ENCODE measurements around the gene ATP2A3. TPM values are rescaled to one million over a fixed set of nuclear protein-coding genes. Genes with fewer than 3 reads are reported as not detected.

The ATP2A3 gene
- total RNA-seq, 4 donors from 2014 or later, result 142 to 300 (median 208) TPM

DNA sequence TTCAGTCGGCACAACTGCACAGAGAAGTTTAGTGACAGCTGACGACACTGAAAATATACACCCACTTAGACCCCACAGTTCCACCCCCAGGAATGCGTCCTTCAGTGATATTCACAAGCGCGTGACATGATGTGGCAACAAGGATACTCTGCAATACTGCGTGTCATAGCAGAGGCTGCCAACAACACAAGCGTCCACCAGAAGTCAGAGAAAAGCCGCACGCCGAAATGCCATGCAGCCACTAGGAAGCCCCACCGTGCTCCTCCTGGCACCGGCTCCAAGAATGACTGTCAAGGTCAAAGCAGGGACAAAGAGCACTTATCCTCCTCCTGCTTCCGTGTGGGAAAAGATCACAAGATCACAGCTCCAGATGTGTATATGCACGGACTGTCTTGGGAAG, 3.5 kb downstream of the ATP2A3 start:
- Histone ChIP-seq H3K4me1 (peaks cover 33 to 62% (median 49%) of the 10 kb centered on the region in 4 donors), H3K27ac (peak overlapping the region; percentile 90 to 98 (median 94)), H3K4me3 (peak overlapping the region in 1 of 4 donors; percentile 73), H3K27me3 (no peaks in the 10 kb centered on the region), H3K9me3 (no peaks in the 10 kb centered on the region), H3K36me3 (no peaks in the 10 kb centered on the region)
- in situ Hi-C loops (cut with MboI; ENCODE audit: low pct_ligation_motif_present in 1 of 4, low pct_unique_long_range_greater_than_20kb in 1 of 4, low sequenced_read_pairs in 3 of 4) (no loop called here), intact Hi-C loops (cut with DNase I; ENCODE audit: low total_unique reads) (no loop called here)
- WGBS, 2 donors (ENCODE audit: low coverage in 1 of 2), result 37 to 70% methylated on average over 5 to 14 of the region's 14 CpGs
- DNase-seq, result peak; percentile 44
- TF ChIP-seq EP300 (IDR thresholded peaks at IDR 0.05; ENCODE audit: low read depth) (no peak), POLR2A (IDR thresholded peaks at IDR 0.05) (no peak), CTCF (IDR thresholded peaks at IDR 0.05) (peak in 1 of 5 experiments; percentile 6), POLR2AphosphoS5 (IDR thresholded peaks at IDR 0.05) (peak in 1 of 3 donors; percentile 22)

DNA sequence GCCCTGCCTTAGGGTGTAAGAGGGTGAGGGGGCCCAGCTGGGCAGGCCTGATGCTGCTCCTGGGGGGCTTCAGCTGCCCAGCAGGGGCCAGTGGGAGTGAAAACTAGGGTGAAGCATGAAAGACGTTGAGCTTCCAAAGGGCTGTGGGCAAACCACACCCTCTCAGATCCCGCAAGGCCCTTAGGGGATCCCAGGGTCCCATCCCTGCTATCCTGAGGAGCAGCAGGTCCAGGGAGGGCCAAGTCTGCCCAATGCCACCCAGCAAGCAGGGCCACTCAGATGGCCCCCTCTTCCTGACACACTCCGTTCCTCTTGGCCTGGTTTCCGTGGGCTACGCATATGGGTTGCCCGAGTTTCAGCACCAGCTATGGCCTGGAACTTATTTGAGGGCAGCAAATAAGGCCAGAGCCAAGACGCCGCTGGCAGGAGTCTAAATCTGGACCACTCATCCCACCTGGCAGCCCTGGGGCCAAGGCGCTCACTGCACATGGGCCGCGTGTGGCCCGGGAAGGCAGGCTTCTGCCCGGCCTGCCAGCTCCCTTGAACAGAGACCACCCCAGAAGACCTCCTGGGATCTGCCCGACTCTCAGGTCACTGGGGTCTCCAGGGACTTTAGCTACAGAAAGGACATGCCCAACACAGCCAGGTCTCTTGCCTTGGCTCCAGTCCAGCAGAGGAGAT, 4.2 kb downstream of the ATP2A3 start:
- Histone ChIP-seq H3K4me3 (no peak overlapping the region), H3K4me1 (peaks cover 27 to 58% (median 47%) of the 10 kb centered on the region in 4 donors), H3K36me3 (no peaks in the 10 kb centered on the region), H3K9me3 (no peaks in the 10 kb centered on the region), H3K27ac (peak overlapping the region; percentile 90 to 98 (median 94)), H3K27me3 (no peaks in the 10 kb centered on the region)
- WGBS, 2 donors (ENCODE audit: low coverage in 1 of 2), result 87% methylated on average over 14 of the region's 14 CpGs; no CpG with 5 or more reads in 1 of the 2 donors
- intact Hi-C loops (cut with DNase I; ENCODE audit: low total_unique reads), result no loop called here
- TF ChIP-seq EP300 (IDR thresholded peaks at IDR 0.05; ENCODE audit: low read depth) (no peak), POLR2A (IDR thresholded peaks at IDR 0.05) (no peak), CTCF (IDR thresholded peaks at IDR 0.05) (no peak), POLR2AphosphoS5 (IDR thresholded peaks at IDR 0.05) (no peak)
- in situ Hi-C loops (cut with MboI; ENCODE audit: low pct_ligation_motif_present in 1 of 4, low pct_unique_long_range_greater_than_20kb in 1 of 4, low sequenced_read_pairs in 3 of 4), result no loop called here
- DNase-seq, result no peak

- intact Hi-C loops (cut with DNase I; ENCODE audit: low total_unique reads), result no loop called here
- peaks cover 26 to 52% (median 42%) of the 10 kb centered on the region in 4 donors for H3K4me1 ChIP-seq
- peak overlapping the region; percentile 90 to 98 (median 94) for H3K27ac ChIP-seq
- peak; percentile 77 for DNase-seq
- no peaks in the 10 kb centered on the region for H3K9me3 ChIP-seq
- 14 to 48% methylated on average over 1 to 15 of the region's 15 CpGs for WGBS, 2 donors (ENCODE audit: low coverage in 1 of 2)
- in situ Hi-C loops (cut with MboI; ENCODE audit: low pct_ligation_motif_present in 1 of 4, low pct_unique_long_range_greater_than_20kb in 1 of 4, low sequenced_read_pairs in 3 of 4), result no loop called here
- H3K36me3 ChIP-seq, result no peaks in the 10 kb centered on the region
- TF ChIP-seq CTCF (IDR thresholded peaks at IDR 0.05) (no peak), POLR2AphosphoS5 (IDR thresholded peaks at IDR 0.05) (peak in 1 of 3 donors; percentile 49)
- H3K4me3 ChIP-seq, result no peak overlapping the region
- no peaks in the 10 kb centered on the region for H3K27me3 ChIP-seq
Measured at GRCh38 chr17:3959295-3959899, 4.8 kb downstream of the ATP2A3 start.

- 86 to 88% methylated on average over 9 to 18 of the region's 18 CpGs for WGBS, 2 donors (ENCODE audit: low coverage in 1 of 2)
- in situ Hi-C loops (cut with MboI; ENCODE audit: low pct_ligation_motif_present in 1 of 4, low pct_unique_long_range_greater_than_20kb in 1 of 4, low sequenced_read_pairs in 3 of 4), result no loop called here
Measured at GRCh38 chr17:3957735-3958599, 6.3 kb downstream of the ATP2A3 start.

More at GRCh38 chr17:3957735-3958599, 6.3 kb downstream of the ATP2A3 start:
- no peak for TF ChIP-seq EP300 (IDR thresholded peaks at IDR 0.05; ENCODE audit: low read depth)
- no peak for TF ChIP-seq CTCF (IDR thresholded peaks at IDR 0.05)
- no peak for TF ChIP-seq POLR2A (IDR thresholded peaks at IDR 0.05)
- no peak for TF ChIP-seq POLR2AphosphoS5 (IDR thresholded peaks at IDR 0.05)
- H3K36me3 ChIP-seq, result no peaks in the 10 kb centered on the region
- no peak for DNase-seq
- H3K27ac ChIP-seq, result peak overlapping the region in 1 of 4 donors; percentile 33
- intact Hi-C loops (cut with DNase I; ENCODE audit: low total_unique reads), result no loop called here
- H3K27me3 ChIP-seq, result no peaks in the 10 kb centered on the region
- no peaks in the 10 kb centered on the region for H3K9me3 ChIP-seq
- no peak overlapping the region for H3K4me3 ChIP-seq
- peaks cover 26 to 45% (median 34%) of the 10 kb centered on the region in 4 donors for H3K4me1 ChIP-seq

Data from transverse colon (tissue), 4 donors.